Peyer's patch (tissue), 4 donors: ENCODE measurements around the gene PAQR9.

ENCODE experiments used
- CTCF ChIP-seq, 6 experiments: fragments of 450-650 bp in 4 of 6; fragments of 200-600 bp in 2 of 6; sonication (generic) in 1 of 6; IDR thresholded peaks; one replicate each; pipeline ENCODE4 v1.5.1; 2017 to 2019; ENCODE audit warnings: antibody characterized with exemption in 6 of 6, mild to moderate bottlenecking in 3 of 6, moderate library complexity in 1 of 6
- POLR2A ChIP-seq, 2 donors: fragments of 450-650 bp; IDR thresholded peaks; one replicate each; pipeline ENCODE4 v1.5.1; 2017; ENCODE audit warnings: antibody characterized with exemption in 2 of 2, mild to moderate bottlenecking in 2 of 2, moderate library complexity in 2 of 2

DNA sequence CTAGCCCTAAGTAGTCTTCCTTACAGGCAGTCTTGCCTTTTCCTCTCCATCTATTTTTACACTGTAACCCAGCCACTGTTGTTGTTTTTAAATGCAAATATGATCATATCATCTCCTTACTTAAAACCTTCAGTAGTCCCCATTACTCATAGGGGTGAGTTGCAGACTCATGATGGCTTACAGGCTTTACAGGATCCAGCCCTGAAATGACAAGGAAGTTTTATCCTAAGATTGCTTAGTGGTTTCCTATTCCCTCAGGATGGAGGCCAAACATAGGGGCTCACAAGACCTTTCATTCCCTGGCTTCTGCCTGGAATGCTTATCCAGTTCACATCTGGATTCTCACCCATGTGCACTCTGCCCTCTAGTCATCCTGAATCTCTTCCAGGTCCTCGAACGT, 46.9 kb downstream of the PAQR9 start:
- TF ChIP-seq CTCF (IDR thresholded peaks at IDR 0.05) (no peak), POLR2A (IDR thresholded peaks at IDR 0.05) (no peak)
